22Rv1 (cell line): ENCODE data around the gene PPP1CA.

Experiments
- ZFX ChIP-seq: fragments of 450-650 bp; IDR thresholded peaks from 2 replicates; pipeline ENCODE4 v1.6.1; 2017; ENCODE audit warnings: antibody characterized with exemption, borderline replicate concordance
- TF ChIP-seq, protein P1 (sequence below): fragments of 450-650 bp; IDR thresholded peaks from 2 replicates; pipeline ENCODE4 v1.5.1; 2017; ENCODE audit warnings: mild to moderate bottlenecking

DNA sequence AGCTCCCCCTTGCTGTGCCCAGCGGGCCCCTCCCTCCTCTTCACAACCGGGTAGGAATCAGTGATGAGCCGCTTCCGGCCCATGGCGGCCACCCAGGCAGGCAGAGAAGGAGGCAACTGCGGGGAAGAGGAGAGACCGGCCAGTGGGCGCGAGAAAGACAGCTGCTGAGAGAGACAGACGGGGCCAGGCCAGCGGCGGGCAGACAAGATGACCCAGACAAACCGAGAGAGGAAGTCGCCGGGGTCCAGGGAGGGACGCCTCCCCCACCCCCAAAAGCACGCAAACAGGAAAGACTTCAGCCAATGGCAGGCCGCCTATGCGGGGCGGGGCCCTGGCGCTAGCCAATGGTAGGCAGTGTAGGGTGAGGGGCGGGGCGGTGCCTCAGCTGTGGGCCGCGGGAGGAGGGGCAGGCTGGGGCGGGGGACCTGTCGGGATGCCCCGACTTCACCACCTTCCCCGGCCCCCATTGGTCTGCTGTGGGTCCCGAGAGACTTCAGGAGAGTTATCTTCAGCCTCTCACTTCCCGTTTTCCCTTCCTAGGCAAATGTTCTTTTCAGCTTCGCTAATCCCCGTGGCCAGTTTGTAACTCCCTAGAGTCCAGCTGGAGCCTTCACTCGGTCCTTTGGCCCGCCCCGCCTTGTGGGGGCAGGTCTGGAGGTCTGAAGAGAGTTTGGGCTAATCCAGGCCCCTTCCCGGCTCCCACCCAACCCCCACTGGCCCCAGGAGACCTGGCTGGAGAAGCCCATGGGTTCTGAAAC, 48.2 kb downstream of the PPP1CA start, which contains the start of gene POLD4:
- TF ChIP-seq, protein P1, sequence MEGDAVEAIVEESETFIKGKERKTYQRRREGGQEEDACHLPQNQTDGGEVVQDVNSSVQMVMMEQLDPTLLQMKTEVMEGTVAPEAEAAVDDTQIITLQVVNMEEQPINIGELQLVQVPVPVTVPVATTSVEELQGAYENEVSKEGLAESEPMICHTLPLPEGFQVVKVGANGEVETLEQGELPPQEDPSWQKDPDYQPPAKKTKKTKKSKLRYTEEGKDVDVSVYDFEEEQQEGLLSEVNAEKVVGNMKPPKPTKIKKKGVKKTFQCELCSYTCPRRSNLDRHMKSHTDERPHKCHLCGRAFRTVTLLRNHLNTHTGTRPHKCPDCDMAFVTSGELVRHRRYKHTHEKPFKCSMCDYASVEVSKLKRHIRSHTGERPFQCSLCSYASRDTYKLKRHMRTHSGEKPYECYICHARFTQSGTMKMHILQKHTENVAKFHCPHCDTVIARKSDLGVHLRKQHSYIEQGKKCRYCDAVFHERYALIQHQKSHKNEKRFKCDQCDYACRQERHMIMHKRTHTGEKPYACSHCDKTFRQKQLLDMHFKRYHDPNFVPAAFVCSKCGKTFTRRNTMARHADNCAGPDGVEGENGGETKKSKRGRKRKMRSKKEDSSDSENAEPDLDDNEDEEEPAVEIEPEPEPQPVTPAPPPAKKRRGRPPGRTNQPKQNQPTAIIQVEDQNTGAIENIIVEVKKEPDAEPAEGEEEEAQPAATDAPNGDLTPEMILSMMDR, result no peak
- no peak for TF ChIP-seq ZFX
